ENCODE data around the gene NUP107. TPM values are rescaled to one million over a fixed set of nuclear protein-coding genes. Genes with fewer than 3 reads are reported as not detected.

The NUP107 gene
- total RNA-seq, 1 experiment from 2014 or later = 110 TPM

GRCh38 chr12:68745904-68746571 lies 59.3 kb downstream of the NUP107 start, which contains the start of gene SLC35E3:
SLC35E3 (plus strand) TSS chr12:68746176; CDS start chr12:68746378, 202 bp downstream.
- Mint-ChIP-seq H3K27ac (ENCODE audit: unreplicated experiment) (peak within 1 kb of the TSS; percentile 60), H3K27me3 (ENCODE audit: unreplicated experiment) (no peaks in the 10 kb centered on the region), H3K9me3 (ENCODE audit: low read depth, unreplicated experiment) (no peaks in the 10 kb centered on the region), H3K4me3 (ENCODE audit: low read depth, unreplicated experiment) (peak within 1 kb of the TSS; percentile 98), H3K36me3 (ENCODE audit: insufficient read depth, unreplicated experiment) (peaks cover 16% of the 10 kb centered on the region), H3K4me1 (ENCODE audit: low read depth, unreplicated experiment) (peaks cover 8% of the 10 kb centered on the region)
- CTCF ChIA-PET = interaction anchor here (0.7 to 1.7 kb wide), 6 partner anchors 38 to 873 kb away, joined by 3 to 9 read pairs (median 3); partner anchors contain the start of genes MDM1 and MDM2
- intact Hi-C loops (cut with micrococcal nuclease; ENCODE audit: unreplicated experiment) = loop anchor here (5.0 kb wide), 2 partner anchors 41 to 61 kb away; partner anchors contain the start of gene MDM2
- BruUV-seq (replicated peaks) = TSS peak; percentile 62
- DNase-seq = peak; percentile 94
- TF ChIP-seq, protein P1, sequence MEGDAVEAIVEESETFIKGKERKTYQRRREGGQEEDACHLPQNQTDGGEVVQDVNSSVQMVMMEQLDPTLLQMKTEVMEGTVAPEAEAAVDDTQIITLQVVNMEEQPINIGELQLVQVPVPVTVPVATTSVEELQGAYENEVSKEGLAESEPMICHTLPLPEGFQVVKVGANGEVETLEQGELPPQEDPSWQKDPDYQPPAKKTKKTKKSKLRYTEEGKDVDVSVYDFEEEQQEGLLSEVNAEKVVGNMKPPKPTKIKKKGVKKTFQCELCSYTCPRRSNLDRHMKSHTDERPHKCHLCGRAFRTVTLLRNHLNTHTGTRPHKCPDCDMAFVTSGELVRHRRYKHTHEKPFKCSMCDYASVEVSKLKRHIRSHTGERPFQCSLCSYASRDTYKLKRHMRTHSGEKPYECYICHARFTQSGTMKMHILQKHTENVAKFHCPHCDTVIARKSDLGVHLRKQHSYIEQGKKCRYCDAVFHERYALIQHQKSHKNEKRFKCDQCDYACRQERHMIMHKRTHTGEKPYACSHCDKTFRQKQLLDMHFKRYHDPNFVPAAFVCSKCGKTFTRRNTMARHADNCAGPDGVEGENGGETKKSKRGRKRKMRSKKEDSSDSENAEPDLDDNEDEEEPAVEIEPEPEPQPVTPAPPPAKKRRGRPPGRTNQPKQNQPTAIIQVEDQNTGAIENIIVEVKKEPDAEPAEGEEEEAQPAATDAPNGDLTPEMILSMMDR (IDR thresholded peaks at IDR 0.05; ENCODE audit: unreplicated experiment) = no peak

DNA sequence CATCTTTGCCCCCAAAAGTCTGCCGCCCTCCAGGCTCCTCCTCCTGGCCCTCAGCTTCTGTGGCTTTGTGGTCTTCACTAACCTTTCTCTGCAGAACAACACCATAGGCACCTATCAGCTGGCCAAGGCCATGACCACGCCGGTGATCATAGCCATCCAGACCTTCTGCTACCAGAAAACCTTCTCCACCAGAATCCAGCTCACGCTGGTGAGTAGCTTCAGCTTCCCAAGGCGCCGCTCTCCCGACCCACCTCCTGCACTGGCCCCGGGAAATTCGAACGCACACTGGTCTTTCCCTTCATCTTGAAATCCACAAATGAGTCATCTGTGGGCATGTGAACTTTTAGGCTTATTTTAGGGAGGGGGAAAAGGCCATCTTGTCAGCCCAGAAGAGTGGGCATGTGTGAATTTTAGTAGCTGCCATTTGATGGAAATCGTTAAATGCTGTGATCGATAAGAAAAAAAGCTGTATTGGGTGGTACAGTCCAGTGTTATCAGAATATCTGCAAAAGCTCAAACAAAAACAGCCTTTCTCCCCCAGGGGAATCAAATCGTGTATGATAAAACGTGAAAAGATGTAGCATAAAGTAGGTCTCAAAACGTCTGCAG lies 59.9 kb downstream of the NUP107 start:
- CTCF ChIA-PET = interaction anchor here (0.6 to 1.7 kb wide), 7 partner anchors 37 to 415 kb away, joined by 3 to 9 read pairs (median 3); partner anchors contain the start of genes MDM1 and MDM2
- intact Hi-C loops (cut with micrococcal nuclease; ENCODE audit: unreplicated experiment) = loop anchor here (5.0 kb wide), 2 partner anchors 41 to 61 kb away; partner anchors contain the start of gene MDM2
- no peaks in the 10 kb centered on the region for H3K9me3 Mint-ChIP-seq (ENCODE audit: low read depth, unreplicated experiment)
- peaks cover 16% of the 10 kb centered on the region for H3K36me3 Mint-ChIP-seq (ENCODE audit: insufficient read depth, unreplicated experiment)
- H3K27ac Mint-ChIP-seq (ENCODE audit: unreplicated experiment) = peak overlapping the region; percentile 60
- TF ChIP-seq, protein P1 (IDR thresholded peaks at IDR 0.05; ENCODE audit: unreplicated experiment) = no peak
- peaks cover 8% of the 10 kb centered on the region for H3K4me1 Mint-ChIP-seq (ENCODE audit: low read depth, unreplicated experiment)
- peak overlapping the region; percentile 98 for H3K4me3 Mint-ChIP-seq (ENCODE audit: low read depth, unreplicated experiment)
- DNase-seq = peak; percentile 49
- BruUV-seq (replicated peaks) = no TSS peak
- no peaks in the 10 kb centered on the region for H3K27me3 Mint-ChIP-seq (ENCODE audit: unreplicated experiment)

GRCh38 chr12:68749443-68749842 lies 62.7 kb downstream of the NUP107 start:
- peaks cover 16% of the 10 kb centered on the region for H3K36me3 Mint-ChIP-seq (ENCODE audit: insufficient read depth, unreplicated experiment)
- TF ChIP-seq, protein P1 (IDR thresholded peaks at IDR 0.05; ENCODE audit: unreplicated experiment) = no peak
- H3K9me3 Mint-ChIP-seq (ENCODE audit: low read depth, unreplicated experiment) = no peaks in the 10 kb centered on the region
- no peak overlapping the region for H3K4me3 Mint-ChIP-seq (ENCODE audit: low read depth, unreplicated experiment)
- intact Hi-C loops (cut with micrococcal nuclease; ENCODE audit: unreplicated experiment) = loop anchor here (5.0 kb wide), 2 partner anchors 38 to 58 kb away; partner anchors contain the start of gene MDM2
- peaks cover 8% of the 10 kb centered on the region for H3K4me1 Mint-ChIP-seq (ENCODE audit: low read depth, unreplicated experiment)
- CTCF ChIA-PET = no interaction called here
- no peak overlapping the region for H3K27ac Mint-ChIP-seq (ENCODE audit: unreplicated experiment)
- BruUV-seq (replicated peaks) = no TSS peak
- H3K27me3 Mint-ChIP-seq (ENCODE audit: unreplicated experiment) = no peaks in the 10 kb centered on the region
- no peak for DNase-seq

DNA sequence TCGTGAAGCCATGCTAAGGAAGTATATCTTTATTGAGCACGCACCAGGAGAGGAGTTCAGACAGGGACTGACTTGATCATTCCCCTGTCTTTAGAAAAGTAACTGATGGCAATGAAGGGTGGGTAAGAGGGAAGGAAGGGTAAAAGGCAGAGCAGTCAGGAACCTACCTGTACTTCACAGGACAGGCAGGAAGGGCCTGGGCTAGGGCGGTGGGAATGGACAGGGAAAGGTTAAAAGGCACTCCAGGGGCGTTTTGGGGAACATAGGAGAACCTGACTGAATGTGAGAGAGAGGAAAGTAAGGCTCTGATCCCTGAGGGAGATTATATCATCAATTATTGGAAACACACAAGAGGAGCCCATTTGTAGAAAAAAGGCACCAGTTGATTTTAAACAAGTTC lies 63.1 kb downstream of the NUP107 start:
- TF ChIP-seq, protein P1 (IDR thresholded peaks at IDR 0.05; ENCODE audit: unreplicated experiment) = no peak
- Mint-ChIP-seq H3K36me3 (ENCODE audit: insufficient read depth, unreplicated experiment) (peaks cover 16% of the 10 kb centered on the region), H3K4me1 (ENCODE audit: low read depth, unreplicated experiment) (peaks cover 8% of the 10 kb centered on the region), H3K27me3 (ENCODE audit: unreplicated experiment) (no peaks in the 10 kb centered on the region), H3K9me3 (ENCODE audit: low read depth, unreplicated experiment) (no peaks in the 10 kb centered on the region), H3K4me3 (ENCODE audit: low read depth, unreplicated experiment) (no peak overlapping the region), H3K27ac (ENCODE audit: unreplicated experiment) (no peak overlapping the region)
- BruUV-seq (replicated peaks) = no TSS peak
- no peak for DNase-seq
- CTCF ChIA-PET = no interaction called here
- intact Hi-C loops (cut with micrococcal nuclease; ENCODE audit: unreplicated experiment) = loop anchor here (5.0 kb wide), 2 partner anchors 37 to 57 kb away; partner anchors contain the start of gene MDM2
